Large intestine (tissue), 3 donors: ENCODE results near the gene ANKRD40. TPM values are rescaled to one million over a fixed set of nuclear protein-coding genes. Genes with fewer than 3 reads are reported as not detected.
A peak's percentile ranks its signal among the peaks of the same experiment; 100 is the strongest.
"Not testable (repeated sequence)": the region's sequence is repeated elsewhere in the genome, so short reads cannot be mapped to it uniquely, and the experiment has no call there.

ENCODE experiments used
- DNase-seq, 2 donors: peaks; one replicate each; pipeline versions ENCODE4 v3.0.0 to v3.0.0-alpha.2; 2013
- H3K27ac ChIP-seq: one replicate; pipeline ENCODE4 v1.5.1; 2013; ENCODE audit warnings: low read length
- H3K27me3 ChIP-seq: 2 replicates; pipeline ENCODE4 v1.6.1; 2013; ENCODE audit warnings: low read length; ENCODE audit not compliant: control insufficient read depth, insufficient read depth
- H3K36me3 ChIP-seq: 2 replicates; pipeline ENCODE4 v1.6.1; 2013; ENCODE audit warnings: low read length; ENCODE audit not compliant: control insufficient read depth, insufficient read depth
- H3K4me1 ChIP-seq: one replicate; pipeline ENCODE4 v1.6.1; 2013; ENCODE audit warnings: low read length; ENCODE audit not compliant: control insufficient read depth, insufficient read depth
- H3K4me3 ChIP-seq: one replicate; pipeline ENCODE4 v1.5.1; 2013; ENCODE audit warnings: low read length
- H3K9me3 ChIP-seq: one replicate; pipeline ENCODE4 v1.6.1; 2013; ENCODE audit warnings: mild to moderate bottlenecking, low read depth, low read length, moderate library complexity; ENCODE audit not compliant: control insufficient read depth
- WGBS: methylation state at CpG from one replicate; pipeline ENCODE4 v1.1.5; 2013; ENCODE audit warnings: low lambda C conversion rate; ENCODE audit not compliant: insufficient coverage; 5-methylcytosine and 5-hydroxymethylcytosine counted together
- polyA plus RNA-seq: library from polyadenylated mRNA; unstranded; fragments of 120-200 nt; gene quantifications from one replicate; pipeline ENCODE4 v1.2.1, GENCODE V29; 2013

Gene ANKRD40
- polyA plus RNA-seq, 1 donor = 25.7 TPM

- H3K27ac ChIP-seq = no peak overlapping the region
- no peaks in the 10 kb centered on the region for H3K9me3 ChIP-seq
- peaks cover 22% of the 10 kb centered on the region for H3K4me1 ChIP-seq
- WGBS = 80% methylated on average over 1 of the region's 5 CpGs
- H3K4me3 ChIP-seq = no peak overlapping the region
- no peaks in the 10 kb centered on the region for H3K27me3 ChIP-seq
- no peaks in the 10 kb centered on the region for H3K36me3 ChIP-seq
- no peak for DNase-seq
Observed at GRCh38 chr17:50728881-50729765, 21.4 kb upstream of the ANKRD40 start.

- H3K36me3 ChIP-seq = no peaks in the 10 kb centered on the region
- H3K4me1 ChIP-seq = peaks cover 30% of the 10 kb centered on the region
Observed at GRCh38 chr17:50728112-50728429, 20.4 kb upstream of the ANKRD40 start.

GRCh38 chr17:50725769-50726655 is 18.3 kb upstream of the ANKRD40 start:
- 45% methylated on average over 6 of the region's 12 CpGs for WGBS
- Histone ChIP-seq H3K4me1 (peaks cover 29% of the 10 kb centered on the region), H3K36me3 (no peaks in the 10 kb centered on the region)

More at GRCh38 chr17:50728112-50728429, 20.4 kb upstream of the ANKRD40 start:
- Histone ChIP-seq H3K9me3 (no peaks in the 10 kb centered on the region), H3K4me3 (no peak overlapping the region), H3K27me3 (no peaks in the 10 kb centered on the region), H3K27ac (no peak overlapping the region)
- no peak for DNase-seq
- 71% methylated on average over 1 of the region's 2 CpGs for WGBS

GRCh38 chr17:50724622-50725021 is 16.9 kb upstream of the ANKRD40 start:
- H3K9me3 ChIP-seq, H3K27ac ChIP-seq, H3K27me3 ChIP-seq, DNase-seq, H3K4me3 ChIP-seq, H3K36me3 ChIP-seq: not testable (repeated sequence)
- H3K4me1 ChIP-seq = peaks cover 29% of the 10 kb centered on the region
- WGBS = 100% methylated on average over 1 of the region's 6 CpGs

More at GRCh38 chr17:50725769-50726655, 18.3 kb upstream of the ANKRD40 start:
- Histone ChIP-seq H3K27me3 (no peaks in the 10 kb centered on the region), H3K4me3 (no peak overlapping the region), H3K27ac (no peak overlapping the region), H3K9me3 (no peaks in the 10 kb centered on the region)
- DNase-seq = peak in 1 of 2 donors; percentile 34

- Histone ChIP-seq H3K4me3 (no peak overlapping the region), H3K27ac (no peak overlapping the region), H3K27me3 (no peaks in the 10 kb centered on the region), H3K36me3 (no peaks in the 10 kb centered on the region), H3K4me1 (peaks cover 30% of the 10 kb centered on the region), H3K9me3 (no peaks in the 10 kb centered on the region)
- DNase-seq = no peak
- 40% methylated on average over 1 of the region's 3 CpGs for WGBS
Observed at GRCh38 chr17:50722746-50723145, 15.0 kb upstream of the ANKRD40 start.

GRCh38 chr17:50721194-50722010 is 13.7 kb upstream of the ANKRD40 start:
- peak; percentile 59 to 84 for DNase-seq
- 6% methylated on average over 2 of the region's 7 CpGs for WGBS
- H3K4me3 ChIP-seq = peak overlapping the region; percentile 80

GRCh38 chr17:50719924-50720794 is 12.4 kb upstream of the ANKRD40 start:
- H3K36me3 ChIP-seq = no peaks in the 10 kb centered on the region
- peak overlapping the region; percentile 80 for H3K4me3 ChIP-seq
- H3K27ac ChIP-seq = peak overlapping the region; percentile 98
- peaks cover 19% of the 10 kb centered on the region for H3K4me1 ChIP-seq
- no peak for DNase-seq
- H3K27me3 ChIP-seq = no peaks in the 10 kb centered on the region
- H3K9me3 ChIP-seq = no peaks in the 10 kb centered on the region
- WGBS = 2% methylated on average over 8 of the region's 25 CpGs

More at GRCh38 chr17:50721194-50722010, 13.7 kb upstream of the ANKRD40 start:
- H3K36me3 ChIP-seq = no peaks in the 10 kb centered on the region
- H3K27ac ChIP-seq = peak overlapping the region; percentile 98
- H3K27me3 ChIP-seq = no peaks in the 10 kb centered on the region
- H3K4me1 ChIP-seq = peaks cover 27% of the 10 kb centered on the region
- no peaks in the 10 kb centered on the region for H3K9me3 ChIP-seq

GRCh38 chr17:50719144-50719923 is 11.6 kb upstream of the ANKRD40 start, which contains the start of gene LUC7L3:
TSS of gene LUC7L3 (plus strand) at chr17:50719603. CDS start at chr17:50719733, 130 bp downstream.
- Histone ChIP-seq H3K4me1 (peaks cover 19% of the 10 kb centered on the region), H3K27me3 (no peaks in the 10 kb centered on the region), H3K36me3 (no peaks in the 10 kb centered on the region), H3K9me3 (no peaks in the 10 kb centered on the region), H3K27ac (peak within 1 kb of the TSS; percentile 98), H3K4me3 (peak within 1 kb of the TSS; percentile 80)
- no CpG with 5 or more reads among the region's 76 CpGs for WGBS
- DNase-seq = peak; percentile 95 to 97

- no CpG with 5 or more reads among the region's 3 CpGs for WGBS
- DNase-seq = no peak
- H3K4me1 ChIP-seq = peaks cover 3% of the 10 kb centered on the region
- H3K9me3 ChIP-seq = no peaks in the 10 kb centered on the region
- H3K36me3 ChIP-seq = no peaks in the 10 kb centered on the region
- H3K4me3 ChIP-seq = no peak overlapping the region
- no peaks in the 10 kb centered on the region for H3K27me3 ChIP-seq
- H3K27ac ChIP-seq = no peak overlapping the region
Observed at GRCh38 chr17:50715471-50715870, 7.8 kb upstream of the ANKRD40 start.
